Measurements from ENCODE around the gene ADTRP.

DNA sequence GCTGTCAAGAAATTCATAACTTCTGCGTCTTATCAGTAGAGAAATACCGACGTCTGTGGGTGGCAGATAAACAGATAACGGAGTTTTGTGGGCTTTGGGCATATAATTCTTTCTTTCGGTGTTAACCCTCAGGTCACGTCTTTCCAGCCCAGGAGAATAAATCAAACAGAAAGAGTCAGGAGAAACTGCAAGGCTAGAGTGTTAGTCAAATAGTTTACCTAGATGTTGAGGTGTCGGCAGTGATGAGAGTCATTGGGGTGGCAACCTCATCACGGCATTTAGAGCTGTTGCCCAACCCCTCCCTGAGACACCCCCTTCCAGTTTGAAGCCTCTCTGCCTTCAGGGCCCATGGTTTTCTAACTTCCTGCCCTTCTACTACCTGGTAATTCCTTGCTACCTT, 49.5 kb downstream of the ADTRP start:
- TF ChIP-seq, protein P1, sequence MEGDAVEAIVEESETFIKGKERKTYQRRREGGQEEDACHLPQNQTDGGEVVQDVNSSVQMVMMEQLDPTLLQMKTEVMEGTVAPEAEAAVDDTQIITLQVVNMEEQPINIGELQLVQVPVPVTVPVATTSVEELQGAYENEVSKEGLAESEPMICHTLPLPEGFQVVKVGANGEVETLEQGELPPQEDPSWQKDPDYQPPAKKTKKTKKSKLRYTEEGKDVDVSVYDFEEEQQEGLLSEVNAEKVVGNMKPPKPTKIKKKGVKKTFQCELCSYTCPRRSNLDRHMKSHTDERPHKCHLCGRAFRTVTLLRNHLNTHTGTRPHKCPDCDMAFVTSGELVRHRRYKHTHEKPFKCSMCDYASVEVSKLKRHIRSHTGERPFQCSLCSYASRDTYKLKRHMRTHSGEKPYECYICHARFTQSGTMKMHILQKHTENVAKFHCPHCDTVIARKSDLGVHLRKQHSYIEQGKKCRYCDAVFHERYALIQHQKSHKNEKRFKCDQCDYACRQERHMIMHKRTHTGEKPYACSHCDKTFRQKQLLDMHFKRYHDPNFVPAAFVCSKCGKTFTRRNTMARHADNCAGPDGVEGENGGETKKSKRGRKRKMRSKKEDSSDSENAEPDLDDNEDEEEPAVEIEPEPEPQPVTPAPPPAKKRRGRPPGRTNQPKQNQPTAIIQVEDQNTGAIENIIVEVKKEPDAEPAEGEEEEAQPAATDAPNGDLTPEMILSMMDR (IDR thresholded peaks at IDR 0.05): no peak
- no peak for TF ChIP-seq EZH2 (IDR thresholded peaks at IDR 0.05; ENCODE audit: borderline replicate concordance, insufficient read depth, low read depth, low read length, poor library complexity, severe bottlenecking)

Data from B cell (primary cell).